ENCODE data around the gene PGAM2.

DNA sequence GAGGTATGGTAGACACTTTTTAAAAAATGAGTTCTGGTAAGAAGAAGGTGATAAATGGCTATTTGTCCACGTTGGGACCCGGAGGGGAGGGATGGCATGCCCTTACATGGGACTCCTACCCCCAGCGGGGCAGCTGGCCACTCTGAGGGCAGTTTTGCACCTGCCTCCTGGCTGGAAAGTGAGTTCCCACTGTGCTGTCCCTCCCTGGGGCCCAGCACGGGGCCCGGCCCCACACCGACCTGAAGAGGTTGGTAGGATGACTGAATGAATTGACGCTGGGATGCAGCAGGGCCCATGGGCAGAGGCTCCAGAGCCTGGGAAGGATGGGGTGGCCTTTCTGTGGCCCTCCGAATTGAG, 38.2 kb upstream of the PGAM2 start:
- TF ChIP-seq CEBPB (IDR thresholded peaks at IDR 0.05; ENCODE audit: low read depth) (no peak), SP1 (IDR thresholded peaks at IDR 0.05; ENCODE audit: low read depth) (no peak)
- TF ChIP-seq, protein P1, sequence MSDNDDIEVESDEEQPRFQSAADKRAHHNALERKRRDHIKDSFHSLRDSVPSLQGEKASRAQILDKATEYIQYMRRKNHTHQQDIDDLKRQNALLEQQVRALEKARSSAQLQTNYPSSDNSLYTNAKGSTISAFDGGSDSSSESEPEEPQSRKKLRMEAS (IDR thresholded peaks at IDR 0.05), result no peak
- TF ChIP-seq, protein P2, sequence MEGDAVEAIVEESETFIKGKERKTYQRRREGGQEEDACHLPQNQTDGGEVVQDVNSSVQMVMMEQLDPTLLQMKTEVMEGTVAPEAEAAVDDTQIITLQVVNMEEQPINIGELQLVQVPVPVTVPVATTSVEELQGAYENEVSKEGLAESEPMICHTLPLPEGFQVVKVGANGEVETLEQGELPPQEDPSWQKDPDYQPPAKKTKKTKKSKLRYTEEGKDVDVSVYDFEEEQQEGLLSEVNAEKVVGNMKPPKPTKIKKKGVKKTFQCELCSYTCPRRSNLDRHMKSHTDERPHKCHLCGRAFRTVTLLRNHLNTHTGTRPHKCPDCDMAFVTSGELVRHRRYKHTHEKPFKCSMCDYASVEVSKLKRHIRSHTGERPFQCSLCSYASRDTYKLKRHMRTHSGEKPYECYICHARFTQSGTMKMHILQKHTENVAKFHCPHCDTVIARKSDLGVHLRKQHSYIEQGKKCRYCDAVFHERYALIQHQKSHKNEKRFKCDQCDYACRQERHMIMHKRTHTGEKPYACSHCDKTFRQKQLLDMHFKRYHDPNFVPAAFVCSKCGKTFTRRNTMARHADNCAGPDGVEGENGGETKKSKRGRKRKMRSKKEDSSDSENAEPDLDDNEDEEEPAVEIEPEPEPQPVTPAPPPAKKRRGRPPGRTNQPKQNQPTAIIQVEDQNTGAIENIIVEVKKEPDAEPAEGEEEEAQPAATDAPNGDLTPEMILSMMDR (IDR thresholded peaks at IDR 0.05 in 2 of 3, conservative IDR thresholded peaks at IDR 0.05 in 1 of 3; ENCODE audit: borderline replicate concordance in 1 of 3, insufficient read depth in 1 of 3, low read depth in 2 of 3, low read length in 2 of 3), result no peak

Measured in HCT116 (cell line).